Measurements from ENCODE around the gene DCDC2C. TPM values are rescaled to one million over a fixed set of nuclear protein-coding genes. Genes with fewer than 3 reads are reported as not detected.

DCDC2C gene
- total and polyA plus RNA-seq, 2 experiments from 2014 or later, result 0.45 TPM; not detected in 1

DNA sequence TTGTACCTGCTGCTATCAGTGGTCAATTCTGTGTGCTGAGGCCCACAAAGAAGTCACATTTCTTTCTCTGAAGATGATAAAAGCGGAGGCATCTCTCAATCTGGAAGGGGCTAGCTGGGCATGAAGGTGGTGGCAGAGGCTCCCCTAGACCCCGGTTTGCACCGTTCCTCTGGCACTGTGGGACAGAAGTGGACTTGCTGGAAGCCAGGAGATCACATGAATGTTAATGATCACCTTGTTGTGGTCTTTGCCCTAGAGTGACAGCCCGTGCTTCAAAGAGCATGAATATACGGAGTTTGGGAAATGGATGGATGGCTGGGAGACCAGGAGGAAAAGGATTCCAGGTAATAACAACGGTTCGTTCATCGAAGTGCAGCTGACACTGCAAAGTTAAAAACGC lies 25.2 kb upstream of the DCDC2C start (continued):
- TF ChIP-seq ZNF462 (CRISPR knock-in tag; IDR thresholded peaks at IDR 0.05) (no peak), CREB1 (CRISPR knock-in tag; IDR thresholded peaks at IDR 0.05; ENCODE audit: low read depth) (no peak), EZH2phosphoT487 (IDR thresholded peaks at IDR 0.05; ENCODE audit: unreplicated experiment) (no peak), ETS1 (IDR thresholded peaks at IDR 0.05) (no peak)

- no peak overlapping the region for H3K4me2 ChIP-seq
- Mint-ChIP-seq H3K27ac (no peak overlapping the region), H3K4me3 (no peak overlapping the region), H3K27me3 (ENCODE audit: insufficient read depth, low read depth, poor library complexity) (peaks cover 3% of the 10 kb centered on the region), H3K9me3 (peaks cover 66% of the 10 kb centered on the region), H3K36me3 (ENCODE audit: low read depth) (no peaks in the 10 kb centered on the region), H3K4me1 (no peaks in the 10 kb centered on the region)
- DNase-seq (ENCODE audit: low spot score) (no peak), ATAC-seq (no peak)
- no peaks in the 10 kb centered on the region for H3K36me3 ChIP-seq (ENCODE audit: insufficient read depth)
- no peak overlapping the region for H3K27ac ChIP-seq (ENCODE audit: low read depth)
- no peaks in the 10 kb centered on the region for H3K79me2 ChIP-seq (replicated peaks; ENCODE audit: insufficient read depth)
- H3K4me3 ChIP-seq, result no peak overlapping the region
- no peaks in the 10 kb centered on the region for H4K20me1 ChIP-seq (replicated peaks; ENCODE audit: insufficient read depth)
- no peaks in the 10 kb centered on the region; the same call in 1 of the 2 replicates for H3K9me2 ChIP-seq (ENCODE audit: insufficient read depth)
- H2AFZ ChIP-seq, result no peak overlapping the region
- H3K27me3 ChIP-seq (ENCODE audit: insufficient read depth), result no peaks in the 10 kb centered on the region
- no peaks in the 10 kb centered on the region for H3K4me1 ChIP-seq (ENCODE audit: insufficient read depth)
- H3F3A ChIP-seq (replicated peaks; ENCODE audit: low read depth), result no peaks in the 10 kb centered on the region
- TF ChIP-seq, protein P1, sequence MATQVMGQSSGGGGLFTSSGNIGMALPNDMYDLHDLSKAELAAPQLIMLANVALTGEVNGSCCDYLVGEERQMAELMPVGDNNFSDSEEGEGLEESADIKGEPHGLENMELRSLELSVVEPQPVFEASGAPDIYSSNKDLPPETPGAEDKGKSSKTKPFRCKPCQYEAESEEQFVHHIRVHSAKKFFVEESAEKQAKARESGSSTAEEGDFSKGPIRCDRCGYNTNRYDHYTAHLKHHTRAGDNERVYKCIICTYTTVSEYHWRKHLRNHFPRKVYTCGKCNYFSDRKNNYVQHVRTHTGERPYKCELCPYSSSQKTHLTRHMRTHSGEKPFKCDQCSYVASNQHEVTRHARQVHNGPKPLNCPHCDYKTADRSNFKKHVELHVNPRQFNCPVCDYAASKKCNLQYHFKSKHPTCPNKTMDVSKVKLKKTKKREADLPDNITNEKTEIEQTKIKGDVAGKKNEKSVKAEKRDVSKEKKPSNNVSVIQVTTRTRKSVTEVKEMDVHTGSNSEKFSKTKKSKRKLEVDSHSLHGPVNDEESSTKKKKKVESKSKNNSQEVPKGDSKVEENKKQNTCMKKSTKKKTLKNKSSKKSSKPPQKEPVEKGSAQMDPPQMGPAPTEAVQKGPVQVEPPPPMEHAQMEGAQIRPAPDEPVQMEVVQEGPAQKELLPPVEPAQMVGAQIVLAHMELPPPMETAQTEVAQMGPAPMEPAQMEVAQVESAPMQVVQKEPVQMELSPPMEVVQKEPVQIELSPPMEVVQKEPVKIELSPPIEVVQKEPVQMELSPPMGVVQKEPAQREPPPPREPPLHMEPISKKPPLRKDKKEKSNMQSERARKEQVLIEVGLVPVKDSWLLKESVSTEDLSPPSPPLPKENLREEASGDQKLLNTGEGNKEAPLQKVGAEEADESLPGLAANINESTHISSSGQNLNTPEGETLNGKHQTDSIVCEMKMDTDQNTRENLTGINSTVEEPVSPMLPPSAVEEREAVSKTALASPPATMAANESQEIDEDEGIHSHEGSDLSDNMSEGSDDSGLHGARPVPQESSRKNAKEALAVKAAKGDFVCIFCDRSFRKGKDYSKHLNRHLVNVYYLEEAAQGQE (IDR thresholded peaks at IDR 0.05; ENCODE audit: unreplicated experiment), result no peak
Observed at GRCh38 chr2:3679180-3679579, 24.2 kb upstream of the DCDC2C start.

Measured in GM23338 (cell line).